Measurements from ENCODE around the gene TEP1.

Gene TEP1

GRCh38 chr14:20428802-20429201, 15.5 kb upstream of the TEP1 start:
- H3K4me3 ChIP-seq, result no peak overlapping the region
- no peak for DNase-seq (ENCODE audit: low spot score)
- no peak overlapping the region for H3K27ac ChIP-seq
- TF ChIP-seq, protein P1, sequence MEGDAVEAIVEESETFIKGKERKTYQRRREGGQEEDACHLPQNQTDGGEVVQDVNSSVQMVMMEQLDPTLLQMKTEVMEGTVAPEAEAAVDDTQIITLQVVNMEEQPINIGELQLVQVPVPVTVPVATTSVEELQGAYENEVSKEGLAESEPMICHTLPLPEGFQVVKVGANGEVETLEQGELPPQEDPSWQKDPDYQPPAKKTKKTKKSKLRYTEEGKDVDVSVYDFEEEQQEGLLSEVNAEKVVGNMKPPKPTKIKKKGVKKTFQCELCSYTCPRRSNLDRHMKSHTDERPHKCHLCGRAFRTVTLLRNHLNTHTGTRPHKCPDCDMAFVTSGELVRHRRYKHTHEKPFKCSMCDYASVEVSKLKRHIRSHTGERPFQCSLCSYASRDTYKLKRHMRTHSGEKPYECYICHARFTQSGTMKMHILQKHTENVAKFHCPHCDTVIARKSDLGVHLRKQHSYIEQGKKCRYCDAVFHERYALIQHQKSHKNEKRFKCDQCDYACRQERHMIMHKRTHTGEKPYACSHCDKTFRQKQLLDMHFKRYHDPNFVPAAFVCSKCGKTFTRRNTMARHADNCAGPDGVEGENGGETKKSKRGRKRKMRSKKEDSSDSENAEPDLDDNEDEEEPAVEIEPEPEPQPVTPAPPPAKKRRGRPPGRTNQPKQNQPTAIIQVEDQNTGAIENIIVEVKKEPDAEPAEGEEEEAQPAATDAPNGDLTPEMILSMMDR (IDR thresholded peaks at IDR 0.05), result no peak

DNA sequence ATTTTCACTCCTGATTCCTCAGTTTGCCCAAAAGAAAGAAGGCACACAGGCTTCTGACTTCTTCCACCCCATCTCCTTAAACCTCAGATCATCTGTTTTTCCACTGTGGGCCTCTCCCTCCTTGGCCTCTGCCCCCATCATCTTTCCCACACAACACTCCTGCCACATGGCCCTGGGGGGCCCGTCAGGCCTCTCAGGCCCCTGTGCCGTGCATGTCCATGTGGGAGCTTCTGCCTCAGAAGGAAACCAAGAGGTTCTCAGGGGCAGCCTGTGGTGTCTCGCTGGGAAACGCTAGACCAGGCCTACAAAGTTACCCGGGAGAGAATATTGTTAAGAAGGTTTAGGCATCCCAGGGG, 14.7 kb upstream of the TEP1 start:
- no peak overlapping the region for H3K4me3 ChIP-seq

DNA sequence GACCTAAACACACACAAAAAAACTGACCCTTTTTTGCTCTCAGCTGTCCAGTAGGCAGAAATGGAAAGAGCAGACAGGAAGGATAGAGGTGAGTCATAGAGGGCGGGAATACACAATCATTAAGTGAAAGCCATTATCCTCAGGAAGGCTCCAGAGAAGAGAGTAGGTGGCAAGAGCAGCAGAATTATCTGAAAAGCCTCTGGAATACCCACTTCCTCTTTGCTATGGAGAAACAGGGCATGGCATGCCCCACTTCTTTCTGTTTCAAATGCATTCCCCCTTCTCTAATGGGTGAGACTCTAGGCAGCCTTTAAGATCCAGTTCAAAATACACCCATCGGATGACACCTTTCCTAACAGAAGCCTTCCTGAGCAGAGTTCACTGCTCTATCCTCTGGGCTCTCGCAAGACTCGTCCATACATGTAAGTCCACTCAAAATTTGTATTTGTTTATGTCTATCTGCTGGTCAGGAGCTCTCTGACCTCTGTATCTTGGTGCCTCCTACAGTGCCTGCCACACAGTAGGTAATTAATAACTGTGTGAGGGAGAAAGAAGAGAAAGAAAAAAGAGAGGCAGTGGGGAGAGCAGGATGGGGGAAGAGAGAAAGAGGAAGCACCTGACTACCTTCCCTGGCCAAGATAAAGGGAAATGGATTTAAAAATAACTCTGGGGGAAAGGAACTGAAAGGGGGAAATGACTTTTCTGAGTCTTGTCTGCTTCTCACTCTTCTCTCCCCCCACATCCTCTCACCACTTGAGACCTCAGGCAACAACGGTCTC, 14.1 kb upstream of the TEP1 start:
- Histone ChIP-seq H3K27ac (peak overlapping the region in 1 of 2 donors; percentile 51), H3K4me3 (no peak overlapping the region)
- DNase-seq (ENCODE audit: low spot score), result no peak
- TF ChIP-seq, protein P1 (IDR thresholded peaks at IDR 0.05), result no peak

More for the DNA sequence above, 14.7 kb upstream of the TEP1 start:
- TF ChIP-seq, protein P1 (IDR thresholded peaks at IDR 0.05), result no peak
- no peak overlapping the region for H3K27ac ChIP-seq
- no peak for DNase-seq (ENCODE audit: low spot score)

DNA sequence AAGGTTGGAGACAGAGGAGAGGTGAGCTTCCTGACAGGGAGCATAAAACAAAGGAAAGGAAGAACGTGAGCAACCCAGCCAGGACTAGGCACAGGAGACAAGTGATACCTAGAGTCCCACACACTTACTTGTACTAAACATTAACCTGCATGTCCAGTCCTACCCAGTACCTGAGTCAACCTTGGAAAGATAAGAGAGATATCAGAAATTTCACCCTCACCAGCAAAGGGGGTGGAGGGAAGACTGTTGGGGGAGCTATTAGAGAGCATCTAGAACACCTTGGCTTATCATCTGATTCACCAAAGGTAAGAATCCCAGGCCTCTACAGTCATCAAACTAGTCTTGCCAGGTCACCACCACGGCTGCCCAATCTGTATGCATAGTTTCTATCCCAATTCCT, 11.6 kb upstream of the TEP1 start:
- H3K27ac ChIP-seq, result no peak overlapping the region
- DNase-seq (ENCODE audit: low spot score), result no peak
- TF ChIP-seq, protein P1 (IDR thresholded peaks at IDR 0.05), result no peak

GRCh38 chr14:20422886-20423285, 9.6 kb upstream of the TEP1 start:
- TF ChIP-seq, protein P1 (IDR thresholded peaks at IDR 0.05), result no peak

More for the DNA sequence above, 11.6 kb upstream of the TEP1 start:
- H3K4me3 ChIP-seq, result no peak overlapping the region

DNA sequence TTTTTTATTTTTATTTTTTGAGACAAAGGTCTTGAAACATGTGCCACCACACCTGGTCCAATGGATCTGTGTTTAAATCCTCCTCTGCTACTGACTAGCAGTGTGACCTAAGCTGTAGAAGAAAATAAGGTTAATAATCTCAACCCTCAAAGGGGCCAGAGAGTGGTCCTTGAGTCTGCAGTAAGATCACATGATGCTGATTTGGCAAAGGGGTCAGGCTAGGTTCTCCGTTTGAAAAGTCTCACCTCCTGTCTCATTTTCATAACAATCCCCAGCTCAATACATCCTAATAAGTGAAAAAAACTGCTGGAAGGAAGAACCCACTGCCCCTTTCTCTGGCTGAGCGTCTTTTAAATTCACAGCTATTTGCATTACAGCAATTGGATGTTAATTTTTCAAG, 8.0 kb upstream of the TEP1 start:
- H3K27ac ChIP-seq, result no peak overlapping the region
- TF ChIP-seq, protein P1 (IDR thresholded peaks at IDR 0.05), result no peak
- DNase-seq (ENCODE audit: low spot score), result no peak

More at GRCh38 chr14:20422886-20423285, 9.6 kb upstream of the TEP1 start:
- H3K4me3 ChIP-seq, result no peak overlapping the region
- H3K27ac ChIP-seq, result no peak overlapping the region
- DNase-seq (ENCODE audit: low spot score), result no peak

DNA sequence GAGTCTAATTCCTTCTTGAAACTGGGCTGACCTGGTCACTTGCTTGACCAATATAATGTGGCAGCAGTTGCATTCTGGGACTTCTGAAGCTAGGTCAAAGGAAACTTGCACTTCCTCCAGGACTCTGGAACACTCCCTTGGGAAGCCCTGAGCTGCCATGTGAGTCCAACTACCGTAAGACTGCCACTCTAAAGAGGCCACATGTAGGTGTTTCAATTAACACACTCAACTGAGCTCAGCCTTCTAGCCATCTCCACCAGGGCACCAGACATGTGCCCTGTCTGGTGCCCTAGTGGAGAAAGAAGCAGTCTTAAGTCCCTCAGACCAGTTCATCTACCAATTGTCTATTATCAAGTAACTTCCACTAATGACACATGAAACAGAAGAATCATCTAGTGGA, 6.1 kb upstream of the TEP1 start:
- TF ChIP-seq, protein P1 (IDR thresholded peaks at IDR 0.05), result no peak
- DNase-seq (ENCODE audit: low spot score), result no peak
- no peak overlapping the region for H3K27ac ChIP-seq
- no peak overlapping the region for H3K4me3 ChIP-seq

More for the DNA sequence above, 8.0 kb upstream of the TEP1 start:
- H3K4me3 ChIP-seq, result no peak overlapping the region

Measured in coronary artery (tissue), 2 donors.